Measurements from ENCODE around the gene CCL21.
A peak's percentile ranks its signal among the peaks of the same experiment; 100 is the strongest.

The CCL21 gene

GRCh38 chr9:34690983-34691935, 18.7 kb downstream of the CCL21 start, which contains the start of gene CCL19:
Gene CCL19, minus strand, starts transcription at chr9:34691276. Its CDS starts 137 bp downstream, at chr9:34691139.
- no peak for DNase-seq (ENCODE audit: low read depth)
- TF ChIP-seq CTCF (conservative IDR thresholded peaks at IDR 0.05; ENCODE audit: control insufficient read depth, insufficient read depth, low read depth, low read length), result no peak
- H3K4me3 ChIP-seq (ENCODE audit: control insufficient read depth, low read depth, low read length), result no peak within 1 kb of the TSS

GRCh38 chr9:34689512-34689911, 20.4 kb downstream of the CCL21 start:
- no peak for DNase-seq (ENCODE audit: low read depth)
- no peak for TF ChIP-seq CTCF (conservative IDR thresholded peaks at IDR 0.05; ENCODE audit: control insufficient read depth, insufficient read depth, low read depth, low read length)
- H3K4me3 ChIP-seq (ENCODE audit: control insufficient read depth, low read depth, low read length), result no peak overlapping the region

GRCh38 chr9:34689116-34689470, 20.8 kb downstream of the CCL21 start:
- TF ChIP-seq CTCF (conservative IDR thresholded peaks at IDR 0.05; ENCODE audit: control insufficient read depth, insufficient read depth, low read depth, low read length), result no peak
- no peak overlapping the region for H3K4me3 ChIP-seq (ENCODE audit: control insufficient read depth, low read depth, low read length)
- no peak for DNase-seq (ENCODE audit: low read depth)

- H3K4me3 ChIP-seq (ENCODE audit: control insufficient read depth, low read depth, low read length), result no peak overlapping the region
- no peak for DNase-seq (ENCODE audit: low read depth)
- no peak for TF ChIP-seq CTCF (conservative IDR thresholded peaks at IDR 0.05; ENCODE audit: control insufficient read depth, insufficient read depth, low read depth, low read length)
Observed at GRCh38 chr9:34688329-34689115, 21.4 kb downstream of the CCL21 start.

- H3K4me3 ChIP-seq (ENCODE audit: control insufficient read depth, low read depth, low read length), result no peak overlapping the region
- TF ChIP-seq CTCF (conservative IDR thresholded peaks at IDR 0.05; ENCODE audit: control insufficient read depth, insufficient read depth, low read depth, low read length), result no peak
Observed at GRCh38 chr9:34687276-34688030, 22.5 kb downstream of the CCL21 start.

GRCh38 chr9:34686732-34687131, 23.2 kb downstream of the CCL21 start:
- TF ChIP-seq CTCF (conservative IDR thresholded peaks at IDR 0.05; ENCODE audit: control insufficient read depth, insufficient read depth, low read depth, low read length), result no peak
- DNase-seq (ENCODE audit: low read depth), result peak; percentile 56
- no peak overlapping the region for H3K4me3 ChIP-seq (ENCODE audit: control insufficient read depth, low read depth, low read length)

More at GRCh38 chr9:34687276-34688030, 22.5 kb downstream of the CCL21 start:
- DNase-seq (ENCODE audit: low read depth), result no peak

Data from fibroblast of mammary gland (primary cell).